Activated T-helper 1 cell treated with anti-CD3 and anti-CD28 coated beads, Interleukin-12 subunit alpha, Interleukin-12 subunit beta, Interleukin-2, Interleukin-4 antibody, amounts not matched to agents 30 ng/mL and 10 ng/mL and 1 ng/mL, durations not matched to agents 14 hours and 24 hours and 36 hours (primary cell): Measurements from ENCODE around the gene HOXA4. TPM values are rescaled to one million over a fixed set of nuclear protein-coding genes. Genes with fewer than 3 reads are reported as not detected.
A peak's percentile ranks its signal among the peaks of the same experiment; 100 is the strongest.

Experiments used
- DNase-seq: peaks from one replicate; pipeline ENCODE4 v3.0.0; 2021; ENCODE audit warnings: low spot score
- H3K27ac Mint-ChIP-seq: one replicate; pipeline ENCODE4 v1.8.0; 2021; ENCODE audit warnings: mild to moderate bottlenecking, mixed read lengths
- H3K27me3 Mint-ChIP-seq: one replicate; pipeline ENCODE4 v1.8.0; 2022; ENCODE audit warnings: mild to moderate bottlenecking, moderate library complexity, mixed read lengths; ENCODE audit not compliant: insufficient read depth
- H3K36me3 Mint-ChIP-seq: one replicate; pipeline ENCODE4 v1.8.0; 2021; ENCODE audit warnings: low read depth, mixed read lengths
- H3K4me1 Mint-ChIP-seq: one replicate; pipeline ENCODE4 v1.8.0; 2021; ENCODE audit warnings: low read depth, mixed read lengths
- H3K4me3 Mint-ChIP-seq: one replicate; pipeline ENCODE4 v1.8.0; 2021; ENCODE audit warnings: mild to moderate bottlenecking, moderate library complexity, mixed read lengths
- H3K9me3 Mint-ChIP-seq: one replicate; pipeline ENCODE4 v1.8.0; 2021; ENCODE audit warnings: mixed read lengths
- intact Hi-C: fragments of 100-400 bp; cut with micrococcal nuclease; formaldehyde crosslinking; loops from one replicate; pipeline ENCODE4 v1.15.1; 2024
- total RNA-seq: library from RNA; stranded (reverse); gene quantifications from 2 replicates; pipeline ENCODE4 v1.2.3, GENCODE V29; 2022

Gene HOXA4
- total RNA-seq, 1 donor from 2014 or later, result not detected

- peaks cover 82% of the 10 kb centered on the region for H3K27me3 Mint-ChIP-seq
- peak within 1 kb of the TSS; percentile 57 for H3K4me3 Mint-ChIP-seq
- no peak for DNase-seq
- H3K36me3 Mint-ChIP-seq, result peaks cover 1% of the 10 kb centered on the region
- H3K9me3 Mint-ChIP-seq, result no peaks in the 10 kb centered on the region
- peak within 1 kb of the TSS; percentile 12 for H3K27ac Mint-ChIP-seq
- intact Hi-C loops, result loop anchor here (1.0 to 5.0 kb wide), 3 partner anchors 17 to 55 kb away; partner anchors contain the start of genes HOXA1 and HOXA11
- H3K4me1 Mint-ChIP-seq, result peaks cover 18% of the 10 kb centered on the region
These were observed 21.6 kb upstream of the HOXA4 start, which contains the start of gene HOXA3 for GRCh38 chr7:27151931-27152815. TSS of gene HOXA3 (minus strand) at chr7:27152583. CDS start at chr7:27110640, 41,943 bp downstream.

GRCh38 chr7:27151341-27151930 is 20.9 kb upstream of the HOXA4 start:
- intact Hi-C loops, result loop anchor here (2.0 to 5.0 kb wide), 2 partner anchors 17 to 54 kb away; partner anchors contain the start of gene HOXA1
- H3K4me1 Mint-ChIP-seq, result peaks cover 18% of the 10 kb centered on the region
- H3K36me3 Mint-ChIP-seq, result peaks cover 3% of the 10 kb centered on the region
- H3K27me3 Mint-ChIP-seq, result peaks cover 84% of the 10 kb centered on the region
- no peaks in the 10 kb centered on the region for H3K9me3 Mint-ChIP-seq
- H3K27ac Mint-ChIP-seq, result peak overlapping the region; percentile 12
- H3K4me3 Mint-ChIP-seq, result peak overlapping the region; percentile 57
- DNase-seq, result no peak

GRCh38 chr7:27150568-27151340 is 20.2 kb upstream of the HOXA4 start:
- peak overlapping the region; percentile 7 for H3K27ac Mint-ChIP-seq
- peak overlapping the region; percentile 57 for H3K4me3 Mint-ChIP-seq
- intact Hi-C loops, result loop anchor here (2.0 to 5.0 kb wide), 2 partner anchors 16 to 53 kb away; partner anchors contain the start of gene HOXA1
- no peaks in the 10 kb centered on the region for H3K9me3 Mint-ChIP-seq
- H3K36me3 Mint-ChIP-seq, result peaks cover 3% of the 10 kb centered on the region
- H3K4me1 Mint-ChIP-seq, result peaks cover 18% of the 10 kb centered on the region
- H3K27me3 Mint-ChIP-seq, result peaks cover 88% of the 10 kb centered on the region
- DNase-seq, result peak; percentile 46

GRCh38 chr7:27149842-27150567 is 19.4 kb upstream of the HOXA4 start:
- Mint-ChIP-seq H3K4me1 (peaks cover 17% of the 10 kb centered on the region), H3K9me3 (no peaks in the 10 kb centered on the region), H3K36me3 (peaks cover 3% of the 10 kb centered on the region), H3K27ac (no peak overlapping the region), H3K27me3 (peaks cover 85% of the 10 kb centered on the region), H3K4me3 (no peak overlapping the region)
- intact Hi-C loops, result loop anchor here (2.0 to 5.0 kb wide), 2 partner anchors 15 to 53 kb away; partner anchors contain the start of gene HOXA1
- no peak for DNase-seq

GRCh38 chr7:27148756-27149641 is 18.4 kb upstream of the HOXA4 start:
- peaks cover 75% of the 10 kb centered on the region for H3K27me3 Mint-ChIP-seq
- no peak for DNase-seq
- H3K4me1 Mint-ChIP-seq, result peaks cover 10% of the 10 kb centered on the region
- intact Hi-C loops, result no loop called here
- H3K27ac Mint-ChIP-seq, result no peak overlapping the region
- H3K36me3 Mint-ChIP-seq, result peaks cover 3% of the 10 kb centered on the region
- H3K4me3 Mint-ChIP-seq, result no peak overlapping the region
- H3K9me3 Mint-ChIP-seq, result no peaks in the 10 kb centered on the region

GRCh38 chr7:27148031-27148755 is 17.6 kb upstream of the HOXA4 start:
- H3K27me3 Mint-ChIP-seq, result peaks cover 67% of the 10 kb centered on the region
- peaks cover 10% of the 10 kb centered on the region for H3K4me1 Mint-ChIP-seq
- peaks cover 3% of the 10 kb centered on the region for H3K36me3 Mint-ChIP-seq
- intact Hi-C loops, result no loop called here
- H3K27ac Mint-ChIP-seq, result no peak overlapping the region
- no peaks in the 10 kb centered on the region for H3K9me3 Mint-ChIP-seq
- H3K4me3 Mint-ChIP-seq, result no peak overlapping the region
- DNase-seq, result no peak

- DNase-seq, result no peak
- peaks cover 3% of the 10 kb centered on the region for H3K36me3 Mint-ChIP-seq
- H3K9me3 Mint-ChIP-seq, result no peaks in the 10 kb centered on the region
- intact Hi-C loops, result no loop called here
- H3K4me3 Mint-ChIP-seq, result no peak within 1 kb of the TSS
- H3K27ac Mint-ChIP-seq, result no peak within 1 kb of the TSS
- peaks cover 10% of the 10 kb centered on the region for H3K4me1 Mint-ChIP-seq
- peaks cover 63% of the 10 kb centered on the region for H3K27me3 Mint-ChIP-seq
These were observed 16.9 kb upstream of the HOXA4 start, which contains the start of gene HOXA6 for GRCh38 chr7:27147199-27148030. TSS of gene HOXA6 (minus strand) at chr7:27147774. CDS start at chr7:27147749, 25 bp downstream.

- Mint-ChIP-seq H3K9me3 (no peaks in the 10 kb centered on the region), H3K4me3 (no peak overlapping the region), H3K4me1 (peaks cover 8% of the 10 kb centered on the region), H3K27me3 (peaks cover 56% of the 10 kb centered on the region), H3K36me3 (peaks cover 3% of the 10 kb centered on the region), H3K27ac (no peak overlapping the region)
- no peak for DNase-seq
- intact Hi-C loops, result no loop called here
These were observed 16.1 kb upstream of the HOXA4 start for GRCh38 chr7:27146491-27147198.

GRCh38 chr7:27145914-27146412 is 15.4 kb upstream of the HOXA4 start:
- H3K27ac Mint-ChIP-seq, result no peak overlapping the region
- peaks cover 3% of the 10 kb centered on the region for H3K36me3 Mint-ChIP-seq
- H3K27me3 Mint-ChIP-seq, result peaks cover 55% of the 10 kb centered on the region

More at GRCh38 chr7:27145914-27146412, 15.4 kb upstream of the HOXA4 start:
- H3K4me3 Mint-ChIP-seq, result no peak overlapping the region
- intact Hi-C loops, result no loop called here
- H3K4me1 Mint-ChIP-seq, result peaks cover 1% of the 10 kb centered on the region
- H3K9me3 Mint-ChIP-seq, result no peaks in the 10 kb centered on the region
- DNase-seq, result no peak
